SK-N-SH (cell line): ENCODE results near the gene CADM1. TPM values are rescaled to one million over a fixed set of nuclear protein-coding genes. Genes with fewer than 3 reads are reported as not detected.

Experiments used
- CTCF ChIA-PET: fragments of 300-600, 350-600 bp; formaldehyde crosslinking; extraction: SDS; loops from one replicate; lab custom pipeline; 2021; lab: Yijun Ruan, JAX
- POLR2A ChIA-PET: fragments of 350-600 bp; sonication (Branson Sonifier 250); formaldehyde crosslinking; extraction: SDS; loops from one replicate; lab custom pipeline; 2020; ENCODE audit warnings: antibody characterized with exemption, inconsistent platforms; lab: Yijun Ruan, JAX
- DNase-seq: peaks from one replicate; pipeline ENCODE4 v3.0.0; 2012
- H2AFZ ChIP-seq: fragments of 200-600 bp; sonication (generic); 2 replicates; pipeline ENCODE4 v1.8.1; 2016; ENCODE audit warnings: antibody characterized with exemption, mild to moderate bottlenecking, low read depth
- H3F3A ChIP-seq: fragments of 200-600 bp; sonication (generic); replicated peaks from 2 replicates; pipeline ENCODE3; 2016; ENCODE audit warnings: antibody characterized with exemption, mild to moderate bottlenecking; ENCODE audit not compliant: insufficient read depth
- H3K27ac ChIP-seq, 2 experiments: fragments of 200-500 bp in 1 of 2; fragments of 200-600 bp in 1 of 2; sonication (Bioruptor generic) in 1 of 2; sonication (generic), shearing (Covaris generic) in 1 of 2; 2 replicates each; pipeline versions ENCODE4 v1.5.1 to v1.6.1; 2014 to 2016; ENCODE audit warnings: low read depth in 2 of 2, inconsistent platforms in 1 of 2, low read length in 1 of 2, mild to moderate bottlenecking in 1 of 2, mixed read lengths in 1 of 2
- H3K27me3 ChIP-seq: fragments of 200-600 bp; sonication (generic), shearing (Covaris generic); 2 replicates; pipeline ENCODE4 v1.6.1; 2016; ENCODE audit warnings: mixed run types; ENCODE audit not compliant: insufficient read depth
- H3K36me3 ChIP-seq, 2 experiments: fragments of 200-500 bp in 1 of 2; fragments of 200-600 bp in 1 of 2; sonication (Bioruptor generic) in 1 of 2; sonication (generic) in 1 of 2; replicated peaks in 1 of 2; 2 replicates each; pipeline versions ENCODE3 to v1.5.1; 2014 to 2016; ENCODE audit warnings: low read length in 1 of 2, mild to moderate bottlenecking in 1 of 2; ENCODE audit not compliant: insufficient read depth in 2 of 2, control insufficient read depth in 1 of 2
- H3K4me1 ChIP-seq, 2 experiments: fragments of 200-500 bp in 1 of 2; fragments of 200-600 bp in 1 of 2; sonication (Bioruptor generic) in 1 of 2; sonication (generic), shearing (Covaris generic) in 1 of 2; 2 replicates each; pipeline versions ENCODE4 v1.5.1 to v1.6.1; 2014 to 2016; ENCODE audit warnings: low read depth in 1 of 2, low read length in 1 of 2, mixed run types in 1 of 2; ENCODE audit not compliant: insufficient read depth in 2 of 2, control insufficient read depth in 1 of 2
- H3K4me2 ChIP-seq: fragments of 200-600 bp; sonication (generic), shearing (Covaris generic); 2 replicates; pipeline ENCODE4 v1.6.1; 2017; ENCODE audit warnings: mixed run types
- H3K4me3 ChIP-seq, 2 experiments: fragments of 200-500 bp in 1 of 2; fragments of 200-600 bp in 1 of 2; sonication (Bioruptor generic) in 1 of 2; sonication (generic), shearing (Covaris generic) in 1 of 2; 2 replicates each; pipeline versions ENCODE4 v1.5.1 to v1.8.1; 2014 to 2016; ENCODE audit warnings: low read depth in 2 of 2, inconsistent platforms in 1 of 2, low read length in 1 of 2, mild to moderate bottlenecking in 1 of 2, mixed read lengths in 1 of 2, moderate library complexity in 1 of 2
- H3K79me2 ChIP-seq: fragments of 200-600 bp; sonication (generic); 2 replicates; pipeline ENCODE4 v1.8.1; 2017; ENCODE audit warnings: mild to moderate bottlenecking; ENCODE audit not compliant: insufficient read depth
- H3K9ac ChIP-seq: fragments of 200-600 bp; sonication (generic); 2 replicates; pipeline ENCODE4 v1.6.1; 2017; ENCODE audit warnings: mixed run types
- H3K9me2 ChIP-seq: fragments of 200-600 bp; sonication (generic); 2 replicates; pipeline ENCODE4 v1.6.1; 2017; ENCODE audit warnings: mixed run types
- H3K9me3 ChIP-seq: fragments of 200-600 bp; sonication (generic); 2 replicates; pipeline ENCODE4 v1.6.1; 2017; ENCODE audit warnings: mixed run types, mild to moderate bottlenecking, moderate library complexity
- H4K20me1 ChIP-seq: fragments of 200-600 bp; sonication (generic); 2 replicates; pipeline ENCODE4 v1.6.1; 2017; ENCODE audit warnings: mild to moderate bottlenecking, mixed run types; ENCODE audit not compliant: insufficient read depth
- EP300 ChIP-seq, 2 experiments: IDR thresholded peaks; 2 replicates each; pipeline versions ENCODE4 v1.4.0 to v1.6.1; 2012; ENCODE audit warnings: borderline replicate concordance in 1 of 2, low read depth in 1 of 2, low read length in 1 of 2
- FOSL2 ChIP-seq: IDR thresholded peaks from 2 replicates; pipeline ENCODE4 v1.4.0; 2012; ENCODE audit warnings: low read depth, mild to moderate bottlenecking, moderate library complexity, borderline replicate concordance
- FOXJ3 ChIP-seq: sonication (generic); formaldehyde crosslinking; IDR thresholded peaks from 2 replicates; pipeline ENCODE4 v1.5.1; 2020; ENCODE audit warnings: mild to moderate bottlenecking, missing genetic modification reagents
- FOXM1 ChIP-seq: IDR thresholded peaks from 2 replicates; pipeline ENCODE4 v1.4.0; 2012; ENCODE audit warnings: low read depth, mild to moderate bottlenecking
- GABPA ChIP-seq: IDR thresholded peaks from 2 replicates; pipeline ENCODE4 v1.4.0; 2012; ENCODE audit warnings: low read depth, mild to moderate bottlenecking
- GATA2 ChIP-seq: sonication (generic); formaldehyde crosslinking; IDR thresholded peaks from 2 replicates; pipeline ENCODE4 v1.5.0; 2020; ENCODE audit warnings: mild to moderate bottlenecking, missing genetic modification reagents
- JUND ChIP-seq: IDR thresholded peaks from 2 replicates; pipeline ENCODE4 v1.4.0; 2012
- MEF2A ChIP-seq: IDR thresholded peaks from 2 replicates; pipeline ENCODE4 v1.4.0; 2012; ENCODE audit warnings: low read depth, borderline replicate concordance
- RAD21 ChIP-seq: IDR thresholded peaks from 2 replicates; pipeline ENCODE4 v1.6.1; 2012; ENCODE audit warnings: mild to moderate bottlenecking, low read length
- RFX5 ChIP-seq: IDR thresholded peaks from 2 replicates; pipeline ENCODE4 v1.6.1; 2012; ENCODE audit warnings: mild to moderate bottlenecking, improper control_type of control experiment, low read length
- RXRA ChIP-seq: IDR thresholded peaks from 2 replicates; pipeline ENCODE4 v1.4.0; 2012; ENCODE audit warnings: low read depth, mild to moderate bottlenecking, borderline replicate concordance
- WGBS: methylation state at CpG from one replicate; pipeline ENCODE4 v1.1.6; 2017; ENCODE audit warnings: low lambda C conversion rate; 5-methylcytosine and 5-hydroxymethylcytosine counted together
- polyA plus RNA-seq, 3 experiments: library from polyadenylated mRNA; depleted of rRNA; stranded (reverse); fragments of >200 nt; gene quantifications; 2 replicates each; pipeline ENCODE4 v1.2.3, GENCODE V29; 2012
- TF ChIP-seq, protein P1 (sequence below): IDR thresholded peaks from 2 replicates; pipeline ENCODE4 v1.4.0; 2012; ENCODE audit warnings: low read depth, borderline replicate concordance
- TF ChIP-seq, protein P2 (sequence below): IDR thresholded peaks from 2 replicates; pipeline ENCODE4 v1.4.0; 2012; ENCODE audit warnings: low read depth, borderline replicate concordance
- TF ChIP-seq, protein P3 (sequence below): IDR thresholded peaks from 2 replicates; pipeline ENCODE4; 2012
- TF ChIP-seq, protein P4 (sequence below): fragments of 150-350 bp; IDR thresholded peaks from 2 replicates; pipeline ENCODE4 v1.6.1; 2017; ENCODE audit warnings: antibody characterized with exemption, low read length, low read depth, borderline replicate concordance
- TF ChIP-seq, protein P5 (sequence below): fragments of 200-600 bp; sonication (generic); IDR thresholded peaks from 2 replicates; pipeline ENCODE4 v1.6.1; 2017; ENCODE audit warnings: antibody characterized with exemption, mild to moderate bottlenecking, moderate library complexity

Gene CADM1
- polyA plus RNA-seq, 1 of the 3 experiments (the other 2 are of a cell fraction), result 7.9 TPM

DNA sequence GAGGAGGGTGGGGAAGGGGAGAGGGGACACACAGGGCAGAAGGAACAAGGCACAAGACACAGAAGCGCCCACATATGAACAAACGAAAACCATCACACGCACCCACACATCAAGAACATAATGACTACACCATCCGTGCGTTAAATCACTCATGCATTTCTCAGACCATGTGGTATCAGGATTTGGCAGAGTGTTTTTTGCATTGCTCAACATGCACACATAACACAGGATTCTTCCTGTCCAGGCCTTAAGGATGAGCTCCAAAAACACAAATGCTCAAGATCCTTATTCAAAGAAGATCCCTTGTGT is 309.5 kb downstream of the CADM1 start:
- TF ChIP-seq, protein P1, sequence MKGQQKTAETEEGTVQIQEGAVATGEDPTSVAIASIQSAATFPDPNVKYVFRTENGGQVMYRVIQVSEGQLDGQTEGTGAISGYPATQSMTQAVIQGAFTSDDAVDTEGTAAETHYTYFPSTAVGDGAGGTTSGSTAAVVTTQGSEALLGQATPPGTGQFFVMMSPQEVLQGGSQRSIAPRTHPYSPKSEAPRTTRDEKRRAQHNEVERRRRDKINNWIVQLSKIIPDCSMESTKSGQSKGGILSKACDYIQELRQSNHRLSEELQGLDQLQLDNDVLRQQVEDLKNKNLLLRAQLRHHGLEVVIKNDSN, result no peak
- TF ChIP-seq GATA2 (CRISPR knock-in tag), result no peak
- TF ChIP-seq, protein P2, sequence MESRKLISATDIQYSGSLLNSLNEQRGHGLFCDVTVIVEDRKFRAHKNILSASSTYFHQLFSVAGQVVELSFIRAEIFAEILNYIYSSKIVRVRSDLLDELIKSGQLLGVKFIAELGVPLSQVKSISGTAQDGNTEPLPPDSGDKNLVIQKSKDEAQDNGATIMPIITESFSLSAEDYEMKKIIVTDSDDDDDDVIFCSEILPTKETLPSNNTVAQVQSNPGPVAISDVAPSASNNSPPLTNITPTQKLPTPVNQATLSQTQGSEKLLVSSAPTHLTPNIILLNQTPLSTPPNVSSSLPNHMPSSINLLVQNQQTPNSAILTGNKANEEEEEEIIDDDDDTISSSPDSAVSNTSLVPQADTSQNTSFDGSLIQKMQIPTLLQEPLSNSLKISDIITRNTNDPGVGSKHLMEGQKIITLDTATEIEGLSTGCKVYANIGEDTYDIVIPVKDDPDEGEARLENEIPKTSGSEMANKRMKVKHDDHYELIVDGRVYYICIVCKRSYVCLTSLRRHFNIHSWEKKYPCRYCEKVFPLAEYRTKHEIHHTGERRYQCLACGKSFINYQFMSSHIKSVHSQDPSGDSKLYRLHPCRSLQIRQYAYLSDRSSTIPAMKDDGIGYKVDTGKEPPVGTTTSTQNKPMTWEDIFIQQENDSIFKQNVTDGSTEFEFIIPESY, result no peak
- no peak for TF ChIP-seq RFX5
- TF ChIP-seq, protein P3, sequence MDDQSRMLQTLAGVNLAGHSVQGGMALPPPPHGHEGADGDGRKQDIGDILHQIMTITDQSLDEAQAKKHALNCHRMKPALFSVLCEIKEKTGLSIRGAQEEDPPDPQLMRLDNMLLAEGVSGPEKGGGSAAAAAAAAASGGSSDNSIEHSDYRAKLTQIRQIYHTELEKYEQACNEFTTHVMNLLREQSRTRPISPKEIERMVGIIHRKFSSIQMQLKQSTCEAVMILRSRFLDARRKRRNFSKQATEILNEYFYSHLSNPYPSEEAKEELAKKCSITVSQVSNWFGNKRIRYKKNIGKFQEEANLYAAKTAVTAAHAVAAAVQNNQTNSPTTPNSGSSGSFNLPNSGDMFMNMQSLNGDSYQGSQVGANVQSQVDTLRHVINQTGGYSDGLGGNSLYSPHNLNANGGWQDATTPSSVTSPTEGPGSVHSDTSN, result no peak
- TF ChIP-seq FOXM1, result no peak
- TF ChIP-seq, protein P4, sequence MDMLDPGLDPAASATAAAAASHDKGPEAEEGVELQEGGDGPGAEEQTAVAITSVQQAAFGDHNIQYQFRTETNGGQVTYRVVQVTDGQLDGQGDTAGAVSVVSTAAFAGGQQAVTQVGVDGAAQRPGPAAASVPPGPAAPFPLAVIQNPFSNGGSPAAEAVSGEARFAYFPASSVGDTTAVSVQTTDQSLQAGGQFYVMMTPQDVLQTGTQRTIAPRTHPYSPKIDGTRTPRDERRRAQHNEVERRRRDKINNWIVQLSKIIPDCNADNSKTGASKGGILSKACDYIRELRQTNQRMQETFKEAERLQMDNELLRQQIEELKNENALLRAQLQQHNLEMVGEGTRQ, result no peak
- no peak for TF ChIP-seq EP300 (IDR thresholded peaks at IDR 0.05; ENCODE audit: borderline replicate concordance in 1 of 2, low read depth in 1 of 2, low read length in 1 of 2)
- TF ChIP-seq JUND, result no peak
- TF ChIP-seq RAD21, result no peak
- TF ChIP-seq, protein P5, sequence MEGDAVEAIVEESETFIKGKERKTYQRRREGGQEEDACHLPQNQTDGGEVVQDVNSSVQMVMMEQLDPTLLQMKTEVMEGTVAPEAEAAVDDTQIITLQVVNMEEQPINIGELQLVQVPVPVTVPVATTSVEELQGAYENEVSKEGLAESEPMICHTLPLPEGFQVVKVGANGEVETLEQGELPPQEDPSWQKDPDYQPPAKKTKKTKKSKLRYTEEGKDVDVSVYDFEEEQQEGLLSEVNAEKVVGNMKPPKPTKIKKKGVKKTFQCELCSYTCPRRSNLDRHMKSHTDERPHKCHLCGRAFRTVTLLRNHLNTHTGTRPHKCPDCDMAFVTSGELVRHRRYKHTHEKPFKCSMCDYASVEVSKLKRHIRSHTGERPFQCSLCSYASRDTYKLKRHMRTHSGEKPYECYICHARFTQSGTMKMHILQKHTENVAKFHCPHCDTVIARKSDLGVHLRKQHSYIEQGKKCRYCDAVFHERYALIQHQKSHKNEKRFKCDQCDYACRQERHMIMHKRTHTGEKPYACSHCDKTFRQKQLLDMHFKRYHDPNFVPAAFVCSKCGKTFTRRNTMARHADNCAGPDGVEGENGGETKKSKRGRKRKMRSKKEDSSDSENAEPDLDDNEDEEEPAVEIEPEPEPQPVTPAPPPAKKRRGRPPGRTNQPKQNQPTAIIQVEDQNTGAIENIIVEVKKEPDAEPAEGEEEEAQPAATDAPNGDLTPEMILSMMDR, result no peak
- TF ChIP-seq FOXJ3 (CRISPR knock-in tag), result no peak
- TF ChIP-seq RXRA, result no peak
- TF ChIP-seq MEF2A, result no peak
- TF ChIP-seq GABPA, result no peak
- TF ChIP-seq FOSL2, result no peak
- CTCF ChIA-PET, result interaction anchor here (1.0 to 1.3 kb wide), 2 partner anchors 21 to 550 kb away, joined by 3 read pairs; no protein-coding TSS in a partner anchor
- Histone ChIP-seq H3K4me3 (no peak overlapping the region), H3K9ac (no peak overlapping the region), H2AFZ (no peak overlapping the region; the same call in 1 of the 2 replicates), H3K4me2 (no peak overlapping the region), H3K9me2 (no peaks in the 10 kb centered on the region), H3K9me3 (no peaks in the 10 kb centered on the region), H4K20me1 (no peaks in the 10 kb centered on the region), H3K79me2 (no peaks in the 10 kb centered on the region), H3K27me3 (no peaks in the 10 kb centered on the region), H3K4me1 (peaks cover 0 to 17% of the 10 kb centered on the region in 2 experiments; a peak in 2 of 4 replicates), H3K36me3 (peaks cover 0 to 2% of the 10 kb centered on the region in 2 experiments), H3K27ac (no peak overlapping the region), H3F3A (no peaks in the 10 kb centered on the region)
- 85% methylated on average over 5 of the region's 5 CpGs for WGBS
- POLR2A ChIA-PET, result no interaction called here
- DNase-seq, result no peak
